CD14-positive monocyte (primary cell): ENCODE data around the gene CDC42BPB. TPM values are rescaled to one million over a fixed set of nuclear protein-coding genes. Genes with fewer than 3 reads are reported as not detected.

Experiments used
- DNase-seq, 3 donors: peaks; one replicate each; pipeline ENCODE4 v3.0.0-alpha.2; 2011 to 2022
- H2AFZ ChIP-seq: 2 replicates; pipeline ENCODE4 v1.6.0; 2012; ENCODE audit warnings: mild to moderate bottlenecking, low read depth, low read length, inconsistent platforms; ENCODE audit not compliant: insufficient read depth, poor library complexity, severe bottlenecking
- H3K27ac ChIP-seq, 2 donors: 1 replicate in 1 of 2; 2 replicates in 1 of 2; pipeline ENCODE4 v1.5.1; 2012 to 2013; ENCODE audit warnings: low read length in 2 of 2, control low read depth in 1 of 2, inconsistent platforms in 1 of 2, low read depth in 1 of 2, mild to moderate bottlenecking in 1 of 2
- H3K27me3 ChIP-seq, 2 donors: one replicate each; pipeline versions ENCODE4 v1.6.0 to v1.6.1; 2011 to 2013; ENCODE audit warnings: low read length in 2 of 2; ENCODE audit not compliant: control insufficient read depth in 2 of 2, insufficient read depth in 2 of 2
- H3K36me3 ChIP-seq, 2 donors: replicated peaks in 1 of 2; 1 replicate in 1 of 2; 2 replicates in 1 of 2; pipeline versions ENCODE4 v1.5.1 to v1.6.1; 2012 to 2013; ENCODE audit warnings: low read length in 2 of 2, control low read depth in 1 of 2, inconsistent platforms in 1 of 2, mild to moderate bottlenecking in 1 of 2; ENCODE audit not compliant: insufficient read depth in 2 of 2, control insufficient read depth in 1 of 2
- H3K4me1 ChIP-seq, 2 donors: 1 replicate in 1 of 2; 2 replicates in 1 of 2; pipeline versions ENCODE4 v1.5.1 to v1.6.1; 2012 to 2013; ENCODE audit warnings: low read length in 2 of 2, control low read depth in 1 of 2, inconsistent platforms in 1 of 2, mild to moderate bottlenecking in 1 of 2, moderate library complexity in 1 of 2; ENCODE audit not compliant: insufficient read depth in 2 of 2, control insufficient read depth in 1 of 2
- H3K4me2 ChIP-seq: replicated peaks from 2 replicates; pipeline ENCODE3; 2012; ENCODE audit warnings: low read length, moderate library complexity, mild to moderate bottlenecking; ENCODE audit not compliant: poor library complexity, severe bottlenecking; ENCODE audit errors: extremely low read depth
- H3K4me3 ChIP-seq, 3 experiments: fragments of 200-600 bp in 1 of 3; sonication (generic) in 1 of 3; replicated peaks in 1 of 3; 1 replicate in 2 of 3; 2 replicates in 1 of 3; pipeline ENCODE4 v1.5.1; 2011 to 2013; ENCODE audit warnings: low read length in 3 of 3, mild to moderate bottlenecking in 3 of 3, control low read depth in 2 of 3, low read depth in 2 of 3, inconsistent platforms in 1 of 3, moderate library complexity in 1 of 3
- H3K79me2 ChIP-seq: 2 replicates; pipeline ENCODE4 v1.6.0; 2012; ENCODE audit warnings: mild to moderate bottlenecking, control low read depth, inconsistent platforms, low read length, moderate library complexity; ENCODE audit not compliant: insufficient read depth
- H3K9ac ChIP-seq: 2 replicates; pipeline ENCODE4 v1.6.0; 2017; ENCODE audit warnings: low read length, mild to moderate bottlenecking; ENCODE audit not compliant: insufficient read depth, poor library complexity, severe bottlenecking
- H3K9me3 ChIP-seq, 2 donors: replicated peaks in 1 of 2; 1 replicate in 1 of 2; 2 replicates in 1 of 2; pipeline versions ENCODE4 v1.5.1 to v1.6.1; 2012 to 2013; ENCODE audit warnings: low read length in 2 of 2, control low read depth in 1 of 2; ENCODE audit not compliant: control insufficient read depth in 1 of 2, insufficient read depth in 1 of 2
- H4K20me1 ChIP-seq: 2 replicates; pipeline ENCODE4 v1.6.0; 2012; ENCODE audit warnings: mild to moderate bottlenecking, low read length, control low read depth, moderate library complexity; ENCODE audit not compliant: insufficient read depth
- H3K27ac Mint-ChIP-seq, 7 donors: one replicate each; pipeline ENCODE4 v1.8.0; 2020; ENCODE audit warnings: mild to moderate bottlenecking in 7 of 7, mixed read lengths in 7 of 7, moderate library complexity in 6 of 7, inconsistent platforms in 2 of 7
- H3K27me3 Mint-ChIP-seq, 3 donors: one replicate each; pipeline ENCODE4 v1.8.0; 2021 to 2022; ENCODE audit warnings: low read depth in 3 of 3, mild to moderate bottlenecking in 3 of 3, mixed read lengths in 3 of 3, moderate library complexity in 3 of 3, inconsistent platforms in 1 of 3
- H3K36me3 Mint-ChIP-seq, 2 donors: one replicate each; pipeline ENCODE4 v1.8.0; 2020; ENCODE audit warnings: mixed read lengths in 2 of 2, inconsistent platforms in 1 of 2, mild to moderate bottlenecking in 1 of 2
- H3K4me1 Mint-ChIP-seq: one replicate; pipeline ENCODE4 v1.8.0; 2020; ENCODE audit warnings: mild to moderate bottlenecking, mixed read lengths
- H3K4me3 Mint-ChIP-seq, 2 donors: one replicate each; pipeline ENCODE4 v1.8.0; 2020; ENCODE audit warnings: mild to moderate bottlenecking in 2 of 2, mixed read lengths in 2 of 2, moderate library complexity in 1 of 2
- H3K9me3 Mint-ChIP-seq, 7 donors: one replicate each; pipeline ENCODE4 v1.8.0; 2020 to 2022; ENCODE audit warnings: mixed read lengths in 7 of 7, mild to moderate bottlenecking in 6 of 7, moderate library complexity in 6 of 7, inconsistent platforms in 2 of 7
- WGBS: methylation state at CpG from one replicate; pipeline ENCODE4 v1.1.5; 2013; ENCODE audit warnings: missing lambda C conversion rate; ENCODE audit not compliant: insufficient coverage; 5-methylcytosine and 5-hydroxymethylcytosine counted together
- intact Hi-C, 2 donors: fragments of 100-400 bp; cut with micrococcal nuclease; formaldehyde crosslinking; loops; one replicate each; pipeline versions ENCODE4 v1.15.0 to v1.15.1; 2023
- polyA plus RNA-seq, 3 donors: library from polyadenylated mRNA; depleted of rRNA in 1 of 3; unstranded in 2 of 3; stranded (reverse) in 1 of 3; fragments of 300-500 nt in 2 of 3; fragments of >200 nt in 1 of 3; fragmentation: Illumina TruSeq in 2 of 3; gene quantifications; 1 replicate in 2 of 3; 2 replicates in 1 of 3; pipeline ENCODE4 v1.2.3, GENCODE V29; 2012 to 2021
- TF ChIP-seq, protein P1 (sequence below): fragments of 200-600 bp; IDR thresholded peaks from one replicate; pipeline ENCODE4 v1.8.0; 2022; ENCODE audit warnings: antibody characterized with exemption, mild to moderate bottlenecking

CDC42BPB gene
- polyA plus RNA-seq, 3 donors = 0.25 to 19.0 (median 0.60) TPM

DNA sequence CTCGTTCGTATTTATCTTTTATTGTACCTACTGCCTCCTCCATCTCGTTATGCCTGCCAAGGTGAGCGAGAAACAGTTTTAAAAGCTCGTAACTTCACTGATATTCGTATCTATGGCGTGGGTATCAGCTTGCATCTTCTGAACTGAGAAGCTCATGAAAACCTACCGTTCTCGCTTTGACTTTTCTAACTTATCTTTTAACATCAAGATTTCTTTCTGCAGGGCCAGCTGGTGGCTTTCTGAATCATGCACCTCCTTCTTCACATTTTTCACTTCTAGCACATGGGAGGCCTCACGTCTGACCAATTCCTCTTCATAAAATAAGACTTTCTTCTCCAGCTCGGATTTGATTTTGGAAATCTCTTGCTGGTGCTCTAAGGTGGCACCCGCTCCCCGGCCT, 89.0 kb downstream of the CDC42BPB start:
- H3K79me2 ChIP-seq = no peaks in the 10 kb centered on the region
- H3K4me3 ChIP-seq = no peak overlapping the region
- H3K9me3 ChIP-seq = no peaks in the 10 kb centered on the region
- H4K20me1 ChIP-seq = no peaks in the 10 kb centered on the region
- TF ChIP-seq, protein P1, sequence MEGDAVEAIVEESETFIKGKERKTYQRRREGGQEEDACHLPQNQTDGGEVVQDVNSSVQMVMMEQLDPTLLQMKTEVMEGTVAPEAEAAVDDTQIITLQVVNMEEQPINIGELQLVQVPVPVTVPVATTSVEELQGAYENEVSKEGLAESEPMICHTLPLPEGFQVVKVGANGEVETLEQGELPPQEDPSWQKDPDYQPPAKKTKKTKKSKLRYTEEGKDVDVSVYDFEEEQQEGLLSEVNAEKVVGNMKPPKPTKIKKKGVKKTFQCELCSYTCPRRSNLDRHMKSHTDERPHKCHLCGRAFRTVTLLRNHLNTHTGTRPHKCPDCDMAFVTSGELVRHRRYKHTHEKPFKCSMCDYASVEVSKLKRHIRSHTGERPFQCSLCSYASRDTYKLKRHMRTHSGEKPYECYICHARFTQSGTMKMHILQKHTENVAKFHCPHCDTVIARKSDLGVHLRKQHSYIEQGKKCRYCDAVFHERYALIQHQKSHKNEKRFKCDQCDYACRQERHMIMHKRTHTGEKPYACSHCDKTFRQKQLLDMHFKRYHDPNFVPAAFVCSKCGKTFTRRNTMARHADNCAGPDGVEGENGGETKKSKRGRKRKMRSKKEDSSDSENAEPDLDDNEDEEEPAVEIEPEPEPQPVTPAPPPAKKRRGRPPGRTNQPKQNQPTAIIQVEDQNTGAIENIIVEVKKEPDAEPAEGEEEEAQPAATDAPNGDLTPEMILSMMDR = no peak
- no peak overlapping the region for H3K27ac ChIP-seq
- no peak overlapping the region for H3K9ac ChIP-seq
- WGBS = 95% methylated on average over 13 of the region's 13 CpGs
- no peak for DNase-seq
- H3K4me1 Mint-ChIP-seq = peaks cover 11% of the 10 kb centered on the region
- peaks cover 69 to 90% of the 10 kb centered on the region in 2 donors for H3K36me3 Mint-ChIP-seq
- no peak overlapping the region for H3K27ac Mint-ChIP-seq
- no peak overlapping the region for H3K4me3 Mint-ChIP-seq
- H3K4me2 ChIP-seq = no peak overlapping the region
- H3K4me1 ChIP-seq = no peaks in the 10 kb centered on the region
- H3K27me3 Mint-ChIP-seq = peaks cover 0 to 6% (median 3%) of the 10 kb centered on the region in 3 donors
- intact Hi-C loops = no loop called here
- no peak overlapping the region for H2AFZ ChIP-seq
- no peaks in the 10 kb centered on the region for H3K27me3 ChIP-seq
- H3K36me3 ChIP-seq = peaks cover 32 to 92% of the 10 kb centered on the region in 2 donors
- H3K9me3 Mint-ChIP-seq = peaks cover 0 to 3% (median 0%) of the 10 kb centered on the region in 7 donors

DNA sequence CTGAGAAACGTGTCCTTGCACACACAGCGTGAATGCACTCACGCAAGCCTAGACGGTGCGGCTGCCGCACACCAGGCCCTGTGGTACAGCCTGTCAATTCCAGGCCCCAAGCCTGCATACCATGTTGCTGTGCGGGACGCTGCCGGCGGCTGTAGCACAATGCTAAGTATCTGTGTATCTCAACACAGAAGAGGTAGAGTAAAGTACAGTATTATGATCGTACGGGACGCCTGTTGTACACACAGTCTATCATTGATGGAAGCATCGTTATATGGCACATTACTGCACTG, 89.9 kb downstream of the CDC42BPB start:
- Mint-ChIP-seq H3K36me3 (peaks cover 70 to 91% of the 10 kb centered on the region in 2 donors), H3K4me1 (peaks cover 11% of the 10 kb centered on the region), H3K9me3 (peaks cover 0 to 3% (median 0%) of the 10 kb centered on the region in 7 donors), H3K27ac (no peak overlapping the region), H3K27me3 (peaks cover 0 to 6% (median 3%) of the 10 kb centered on the region in 3 donors), H3K4me3 (no peak overlapping the region)
- no peaks in the 10 kb centered on the region for H3K27me3 ChIP-seq
- H3K4me2 ChIP-seq = no peak overlapping the region
- H3K27ac ChIP-seq = no peak overlapping the region
- no peak overlapping the region for H2AFZ ChIP-seq
- intact Hi-C loops = no loop called here
- no peaks in the 10 kb centered on the region for H3K4me1 ChIP-seq
- H3K79me2 ChIP-seq = no peaks in the 10 kb centered on the region
- no peak overlapping the region for H3K9ac ChIP-seq
- H3K36me3 ChIP-seq = peaks cover 30 to 94% of the 10 kb centered on the region in 2 donors
- no peaks in the 10 kb centered on the region for H3K9me3 ChIP-seq
- no peak overlapping the region for H3K4me3 ChIP-seq
- no peak for DNase-seq
- whole genome bisulfite sequencing = 94% methylated on average over 9 of the region's 14 CpGs
- H4K20me1 ChIP-seq = no peaks in the 10 kb centered on the region
- TF ChIP-seq, protein P1 = no peak
